Ishikawa (cell line): ENCODE data around the gene CYP11A1.

Experiments
- EGR1 ChIP-seq: IDR thresholded peaks from 2 replicates; pipeline ENCODE4 v1.6.1; 2012
- EP300 ChIP-seq: IDR thresholded peaks from 2 replicates; pipeline ENCODE4 v1.6.1; 2012; ENCODE audit warnings: borderline replicate concordance
- TF ChIP-seq, protein P1 (sequence below): IDR thresholded peaks from 2 replicates; pipeline ENCODE4 v1.6.1; 2012
- TF ChIP-seq, protein P2 (sequence below): IDR thresholded peaks from 2 replicates; pipeline ENCODE4 v1.6.1; 2012

DNA sequence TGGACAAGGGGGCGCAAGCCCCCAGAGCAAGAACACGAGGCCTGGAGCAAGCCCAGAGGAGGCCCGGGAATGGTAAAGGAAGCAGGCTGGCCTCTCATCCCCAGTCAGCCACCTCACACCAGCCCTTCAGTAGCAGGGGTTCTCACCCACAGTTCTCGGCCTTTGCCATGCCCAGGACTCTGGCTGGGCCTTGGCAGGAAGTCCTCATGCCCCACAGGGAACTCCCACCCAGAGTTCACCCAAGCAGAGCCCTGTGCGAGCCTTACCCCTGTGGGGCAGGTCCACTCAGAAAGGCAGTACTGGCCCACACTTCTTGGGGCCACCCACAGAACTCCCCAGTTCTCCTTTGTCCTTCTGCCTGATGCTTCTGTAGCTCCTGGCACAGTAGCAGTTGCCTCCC lies 30.3 kb downstream of the CYP11A1 start:
- TF ChIP-seq, protein P1, sequence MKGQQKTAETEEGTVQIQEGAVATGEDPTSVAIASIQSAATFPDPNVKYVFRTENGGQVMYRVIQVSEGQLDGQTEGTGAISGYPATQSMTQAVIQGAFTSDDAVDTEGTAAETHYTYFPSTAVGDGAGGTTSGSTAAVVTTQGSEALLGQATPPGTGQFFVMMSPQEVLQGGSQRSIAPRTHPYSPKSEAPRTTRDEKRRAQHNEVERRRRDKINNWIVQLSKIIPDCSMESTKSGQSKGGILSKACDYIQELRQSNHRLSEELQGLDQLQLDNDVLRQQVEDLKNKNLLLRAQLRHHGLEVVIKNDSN, result no peak
- TF ChIP-seq EP300, result no peak
- TF ChIP-seq EGR1, result no peak
- TF ChIP-seq, protein P2, sequence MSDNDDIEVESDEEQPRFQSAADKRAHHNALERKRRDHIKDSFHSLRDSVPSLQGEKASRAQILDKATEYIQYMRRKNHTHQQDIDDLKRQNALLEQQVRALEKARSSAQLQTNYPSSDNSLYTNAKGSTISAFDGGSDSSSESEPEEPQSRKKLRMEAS, result no peak
